Keratinocyte (primary cell): ENCODE data around the gene ROR2.

Experiments
- CTCF ChIP-seq, 3 experiments: IDR thresholded peaks in 1 of 3; conservative IDR thresholded peaks in 1 of 3; optimal IDR thresholded peaks in 1 of 3; 2 replicates in 2 of 3; 3 replicates in 1 of 3; pipeline versions ENCODE3 to v1.5.1; 2011; ENCODE audit warnings: low read length in 3 of 3, mild to moderate bottlenecking in 3 of 3, moderate library complexity in 2 of 3, control low read depth in 1 of 3, inconsistent platforms in 1 of 3; ENCODE audit not compliant: insufficient read depth in 2 of 3; ENCODE audit errors: extremely low read depth in 1 of 3
- EZH2 ChIP-seq: IDR thresholded peaks from one replicate; pipeline ENCODE4 v1.6.1; 2012; ENCODE audit warnings: inconsistent platforms, mild to moderate bottlenecking, low read length, moderate library complexity

DNA sequence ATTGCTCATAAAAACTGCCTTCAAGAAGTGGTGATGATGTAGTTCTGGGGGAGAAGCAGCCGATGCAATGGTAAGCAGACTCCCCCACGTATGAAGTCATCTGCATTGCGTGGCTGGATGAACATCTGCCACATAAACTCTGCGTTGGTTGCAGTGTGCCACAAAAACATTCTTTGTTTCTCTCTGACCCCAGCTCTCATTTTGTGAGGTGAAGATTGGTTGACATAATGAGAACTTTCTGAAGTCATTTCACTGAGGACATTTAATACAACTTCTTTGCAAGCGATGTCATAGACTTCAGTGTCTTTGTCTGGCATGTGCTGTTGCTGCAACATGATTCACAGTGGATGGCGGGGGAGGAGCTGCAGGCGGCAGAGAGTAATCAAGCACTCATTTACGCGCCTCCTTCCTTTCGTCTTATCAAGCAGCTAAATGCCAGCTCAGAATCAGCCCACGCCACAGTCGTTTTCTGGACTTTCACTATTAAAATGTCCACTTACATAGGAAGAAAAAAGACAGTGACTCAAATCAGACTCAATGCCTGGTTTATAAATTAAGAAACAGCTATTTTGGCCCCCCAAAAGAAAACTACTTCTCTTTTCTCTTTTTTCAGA lies 434.8 kb downstream of the ROR2 start:
- TF ChIP-seq CTCF (optimal IDR thresholded peaks at IDR 0.05 in 1 of 3, IDR thresholded peaks at IDR 0.05 in 1 of 3, conservative IDR thresholded peaks at IDR 0.05 in 1 of 3; ENCODE audit: extremely low read depth in 1 of 3, insufficient read depth in 2 of 3, low read length in 3 of 3) (no peak), EZH2 (no peak)
